Chondrocyte (in vitro differentiated cells): ENCODE measurements around the gene ARHGAP22. TPM values are rescaled to one million over a fixed set of nuclear protein-coding genes. Genes with fewer than 3 reads are reported as not detected.

Source experiments
- DNase-seq: peaks from one replicate; pipeline ENCODE4 v3.0.0; 2021; ENCODE audit warnings: mixed read lengths, low spot score
- H3K27ac Mint-ChIP-seq: one replicate; pipeline ENCODE4 v1.8.0; 2021; ENCODE audit warnings: mild to moderate bottlenecking, moderate library complexity, mixed read lengths; ENCODE audit not compliant: unreplicated experiment
- H3K27me3 Mint-ChIP-seq: 2 replicates; pipeline ENCODE4 v1.8.0; 2021; ENCODE audit warnings: low read depth, mixed read lengths
- H3K36me3 Mint-ChIP-seq: 2 replicates; pipeline ENCODE4 v1.8.0; 2021; ENCODE audit warnings: low read depth, mixed read lengths
- H3K4me1 Mint-ChIP-seq: 2 replicates; pipeline ENCODE4 v1.8.0; 2021; ENCODE audit warnings: low read depth, mild to moderate bottlenecking, mixed read lengths
- H3K4me3 Mint-ChIP-seq: one replicate; pipeline ENCODE4 v1.8.0; 2021; ENCODE audit warnings: mild to moderate bottlenecking, moderate library complexity, mixed read lengths; ENCODE audit not compliant: unreplicated experiment
- H3K9me3 Mint-ChIP-seq: 2 replicates; pipeline ENCODE4 v1.8.0; 2021; ENCODE audit warnings: low read depth, mixed read lengths
- total RNA-seq: library from RNA; stranded (reverse); gene quantifications from 3 replicates; pipeline ENCODE4 v1.2.1, GENCODE V29; 2021
- TF ChIP-seq, protein P1 (sequence below): fragments of 200-600 bp; sonication (generic); IDR thresholded peaks from 2 replicates; pipeline ENCODE4 v1.5.0; 2021; ENCODE audit warnings: antibody characterized with exemption, mild to moderate bottlenecking, moderate library complexity

Gene ARHGAP22
- total RNA-seq, 1 donor from 2014 or later = 8.8 TPM

DNA sequence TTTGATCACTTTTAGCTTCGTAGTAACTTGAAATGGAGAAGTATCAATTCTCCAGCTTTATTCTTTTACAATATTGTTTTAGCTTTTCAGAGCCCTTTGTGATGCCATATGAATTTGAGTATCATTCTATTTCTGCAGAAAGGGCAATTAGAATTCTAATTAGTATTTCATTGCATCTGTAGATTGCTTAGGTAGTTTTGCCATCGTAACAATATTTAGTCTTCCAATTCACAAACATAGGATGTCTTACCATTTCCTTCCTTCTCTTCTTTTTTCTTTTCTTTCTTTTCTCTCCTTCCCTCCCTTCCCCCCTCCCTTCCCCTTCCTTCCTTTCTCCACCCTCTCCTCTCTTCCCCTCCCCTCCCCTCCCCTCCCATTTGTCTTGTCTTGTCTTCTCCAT lies 193.4 kb downstream of the ARHGAP22 start:
- peaks cover 14% of the 10 kb centered on the region for H3K9me3 Mint-ChIP-seq
- peaks cover 8% of the 10 kb centered on the region for H3K4me1 Mint-ChIP-seq
- no peak overlapping the region for H3K27ac Mint-ChIP-seq
- H3K4me3 Mint-ChIP-seq = no peak overlapping the region
- no peak for DNase-seq
- TF ChIP-seq, protein P1, sequence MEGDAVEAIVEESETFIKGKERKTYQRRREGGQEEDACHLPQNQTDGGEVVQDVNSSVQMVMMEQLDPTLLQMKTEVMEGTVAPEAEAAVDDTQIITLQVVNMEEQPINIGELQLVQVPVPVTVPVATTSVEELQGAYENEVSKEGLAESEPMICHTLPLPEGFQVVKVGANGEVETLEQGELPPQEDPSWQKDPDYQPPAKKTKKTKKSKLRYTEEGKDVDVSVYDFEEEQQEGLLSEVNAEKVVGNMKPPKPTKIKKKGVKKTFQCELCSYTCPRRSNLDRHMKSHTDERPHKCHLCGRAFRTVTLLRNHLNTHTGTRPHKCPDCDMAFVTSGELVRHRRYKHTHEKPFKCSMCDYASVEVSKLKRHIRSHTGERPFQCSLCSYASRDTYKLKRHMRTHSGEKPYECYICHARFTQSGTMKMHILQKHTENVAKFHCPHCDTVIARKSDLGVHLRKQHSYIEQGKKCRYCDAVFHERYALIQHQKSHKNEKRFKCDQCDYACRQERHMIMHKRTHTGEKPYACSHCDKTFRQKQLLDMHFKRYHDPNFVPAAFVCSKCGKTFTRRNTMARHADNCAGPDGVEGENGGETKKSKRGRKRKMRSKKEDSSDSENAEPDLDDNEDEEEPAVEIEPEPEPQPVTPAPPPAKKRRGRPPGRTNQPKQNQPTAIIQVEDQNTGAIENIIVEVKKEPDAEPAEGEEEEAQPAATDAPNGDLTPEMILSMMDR = no peak
- H3K27me3 Mint-ChIP-seq = no peaks in the 10 kb centered on the region
- peaks cover 26% of the 10 kb centered on the region for H3K36me3 Mint-ChIP-seq

- H3K27me3 Mint-ChIP-seq = no peaks in the 10 kb centered on the region
- TF ChIP-seq, protein P1 = no peak
- peaks cover 26% of the 10 kb centered on the region for H3K36me3 Mint-ChIP-seq
- DNase-seq = no peak
- peaks cover 14% of the 10 kb centered on the region for H3K4me1 Mint-ChIP-seq
- no peak overlapping the region for H3K27ac Mint-ChIP-seq
- no peak overlapping the region for H3K4me3 Mint-ChIP-seq
- peaks cover 14% of the 10 kb centered on the region for H3K9me3 Mint-ChIP-seq
Measured at GRCh38 chr10:48410503-48410902, 194.4 kb downstream of the ARHGAP22 start.

- DNase-seq = no peak
- Mint-ChIP-seq H3K27ac (no peak overlapping the region), H3K4me3 (no peak overlapping the region), H3K36me3 (peaks cover 12% of the 10 kb centered on the region), H3K4me1 (peaks cover 6% of the 10 kb centered on the region), H3K9me3 (no peaks in the 10 kb centered on the region), H3K27me3 (no peaks in the 10 kb centered on the region)
- TF ChIP-seq, protein P1 = no peak
Measured at GRCh38 chr10:48406658-48407057, 198.2 kb downstream of the ARHGAP22 start.

DNA sequence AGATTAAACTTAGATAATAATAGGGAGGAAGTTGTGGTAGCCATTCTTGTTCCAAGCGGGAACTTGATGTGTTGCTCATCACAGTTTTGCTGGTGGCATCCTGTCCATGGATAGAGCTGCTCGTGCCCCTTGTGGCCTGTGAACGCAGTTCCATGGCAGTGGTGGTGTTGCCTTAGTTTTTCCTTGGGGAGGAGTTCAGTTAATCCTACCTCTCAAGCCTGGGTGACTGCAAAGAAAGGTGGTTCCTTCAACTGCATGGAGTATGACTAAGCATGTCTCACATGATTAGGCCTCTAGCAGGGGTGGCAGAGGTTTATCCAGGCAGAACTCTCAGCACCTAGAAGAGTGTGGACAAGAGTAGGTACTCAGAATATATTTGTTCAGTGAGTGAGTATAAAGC lies 198.7 kb downstream of the ARHGAP22 start:
- Mint-ChIP-seq H3K4me3 (no peak overlapping the region), H3K4me1 (peaks cover 6% of the 10 kb centered on the region), H3K27ac (no peak overlapping the region), H3K9me3 (no peaks in the 10 kb centered on the region), H3K27me3 (no peaks in the 10 kb centered on the region), H3K36me3 (peaks cover 12% of the 10 kb centered on the region)
- TF ChIP-seq, protein P1 = no peak
- DNase-seq = no peak

DNA sequence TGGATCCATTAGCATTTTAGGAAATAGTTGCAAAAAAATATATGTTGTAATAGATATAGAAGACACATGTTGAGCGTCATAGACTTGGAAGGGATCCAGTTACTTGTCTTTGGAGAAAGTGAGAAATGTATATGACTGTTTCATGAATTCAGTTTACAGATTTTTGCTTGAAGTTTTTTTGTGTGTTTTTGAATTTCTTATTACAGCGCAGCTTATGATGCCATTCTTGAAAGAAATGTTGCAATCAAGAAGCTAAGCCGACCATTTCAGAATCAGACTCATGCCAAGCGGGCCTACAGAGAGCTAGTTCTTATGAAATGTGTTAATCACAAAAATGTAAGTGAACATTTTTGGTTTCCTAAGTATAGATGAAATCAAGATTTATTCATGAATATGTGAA lies 200.2 kb downstream of the ARHGAP22 start:
- TF ChIP-seq, protein P1 = no peak
- Mint-ChIP-seq H3K9me3 (no peaks in the 10 kb centered on the region), H3K27me3 (no peaks in the 10 kb centered on the region), H3K36me3 (peaks cover 2% of the 10 kb centered on the region), H3K4me3 (no peak overlapping the region), H3K27ac (no peak overlapping the region), H3K4me1 (peaks cover 19% of the 10 kb centered on the region)
- no peak for DNase-seq
